ENCODE data around the gene PSAT1.
A peak's percentile ranks its signal among the peaks of the same experiment; 100 is the strongest.

The PSAT1 gene

DNA sequence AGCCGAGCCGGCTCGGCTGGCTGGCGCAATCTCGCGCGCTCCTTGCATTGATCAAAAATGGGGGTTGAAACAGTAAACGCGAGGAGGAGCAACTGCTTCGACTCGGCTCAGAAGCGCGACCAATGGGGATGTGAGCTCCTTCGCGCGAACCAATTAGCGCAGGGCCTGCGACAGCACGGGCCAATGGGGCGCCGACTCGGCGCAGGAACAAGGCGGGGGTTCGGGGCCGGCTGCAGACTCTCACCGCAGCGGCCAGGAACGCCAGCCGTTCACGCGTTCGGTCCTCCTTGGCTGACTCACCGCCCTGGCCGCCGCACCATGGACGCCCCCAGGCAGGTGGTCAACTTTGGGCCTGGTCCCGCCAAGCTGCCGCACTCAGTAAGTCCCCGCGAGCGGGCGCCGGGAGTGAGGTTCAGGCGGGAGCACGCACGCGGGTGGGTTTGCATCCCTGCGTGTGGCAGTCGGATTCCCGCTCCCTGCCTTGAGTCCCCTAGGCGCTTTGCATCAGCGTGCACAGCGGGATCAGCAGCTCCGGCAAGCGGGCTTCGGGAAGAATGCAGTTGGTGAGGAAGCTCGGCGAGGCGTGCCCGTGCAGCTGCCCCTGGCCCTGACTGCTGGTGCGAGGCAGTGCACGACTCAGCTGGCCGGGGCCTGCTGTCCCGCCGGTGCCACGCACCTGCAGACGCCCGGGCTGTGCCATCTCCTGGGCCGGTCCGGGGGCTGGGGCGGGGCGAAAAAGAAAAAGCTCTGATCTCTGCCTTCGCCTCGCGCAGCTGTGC is at the start of gene PSAT1:
Gene PSAT1 (plus strand): TSS at position 233 of the 779 bp plus-strand sequence. CDS start 86 bp downstream, at position 319.
- Histone ChIP-seq H3K9ac (ENCODE audit: low read depth, low read length) (peak within 1 kb of the TSS; percentile 91), H3K9me3 (ENCODE audit: control insufficient read depth, insufficient read depth, low read length) (no peaks in the 10 kb centered on the region), H3K36me3 (ENCODE audit: insufficient read depth, low read length) (peaks cover 21% of the 10 kb centered on the region), H3K4me1 (ENCODE audit: insufficient read depth, low read length) (peaks cover 17% of the 10 kb centered on the region)

DNA sequence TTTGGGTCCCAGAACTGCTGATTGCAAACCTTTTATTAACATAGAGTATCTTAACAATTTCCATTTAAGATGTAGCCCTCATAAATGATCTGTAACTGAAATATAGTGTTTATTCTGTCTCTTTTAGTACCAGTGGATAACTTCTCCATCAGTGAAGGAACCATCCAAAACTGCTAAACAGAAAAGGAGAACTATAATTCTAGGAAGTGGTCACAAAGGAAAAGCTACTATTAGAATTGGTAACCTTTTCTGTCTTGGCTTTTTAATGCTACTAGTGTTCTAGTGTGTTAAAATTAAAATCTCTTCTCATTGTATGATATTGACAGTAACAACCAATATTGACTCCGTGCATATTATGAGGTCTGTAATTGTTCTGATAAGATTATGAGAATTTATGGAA is 48.3 kb upstream of the PSAT1 start:
- H3K9ac ChIP-seq (ENCODE audit: low read depth, low read length): no peak overlapping the region
- H3K36me3 ChIP-seq (ENCODE audit: insufficient read depth, low read length): peaks cover 5% of the 10 kb centered on the region
- no peaks in the 10 kb centered on the region for H3K9me3 ChIP-seq (ENCODE audit: control insufficient read depth, insufficient read depth, low read length)
- H3K4me1 ChIP-seq (ENCODE audit: insufficient read depth, low read length): no peaks in the 10 kb centered on the region

DNA sequence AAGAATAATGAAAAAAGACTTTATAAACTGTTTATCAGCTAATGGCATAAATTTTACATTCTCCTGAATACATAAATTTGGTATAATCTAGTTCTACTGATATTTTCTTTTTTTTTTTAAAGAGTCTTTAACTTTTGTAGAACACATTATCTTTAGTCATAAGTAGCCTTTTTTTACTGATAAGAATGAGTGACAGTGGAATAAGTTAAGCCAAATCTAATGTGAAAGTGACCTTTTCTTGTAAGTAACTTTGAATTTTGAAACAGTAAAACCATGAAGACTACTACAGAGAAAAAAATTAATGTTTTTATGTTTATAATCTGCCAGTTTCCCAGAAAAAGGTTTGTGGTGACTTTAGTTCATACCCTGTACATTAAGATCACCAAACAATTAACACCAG is 47.4 kb upstream of the PSAT1 start:
- H3K9me3 ChIP-seq (ENCODE audit: control insufficient read depth, insufficient read depth, low read length): no peaks in the 10 kb centered on the region
- no peak overlapping the region for H3K9ac ChIP-seq (ENCODE audit: low read depth, low read length)
- H3K4me1 ChIP-seq (ENCODE audit: insufficient read depth, low read length): no peaks in the 10 kb centered on the region
- peaks cover 5% of the 10 kb centered on the region for H3K36me3 ChIP-seq (ENCODE audit: insufficient read depth, low read length)

DNA sequence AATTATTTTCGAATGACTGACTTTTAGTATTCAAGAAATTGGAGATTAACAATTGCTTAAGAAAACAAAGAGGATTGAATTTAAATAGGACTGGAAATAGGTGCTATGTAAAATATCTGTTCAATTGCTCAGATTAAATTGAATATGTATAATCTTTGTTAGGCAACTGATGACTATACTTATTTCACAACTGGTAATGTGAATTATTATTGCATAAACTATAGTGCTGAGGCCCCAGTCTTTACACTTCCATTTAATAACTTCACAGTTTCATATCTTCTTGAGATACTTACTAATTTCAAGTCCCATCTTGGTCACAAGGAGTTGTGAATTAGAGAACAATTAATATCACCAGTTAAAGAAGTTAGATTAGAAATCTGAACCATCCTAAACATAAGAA is 44.3 kb upstream of the PSAT1 start:
- H3K4me1 ChIP-seq (ENCODE audit: insufficient read depth, low read length): no peaks in the 10 kb centered on the region
- H3K9me3 ChIP-seq (ENCODE audit: control insufficient read depth, insufficient read depth, low read length): no peaks in the 10 kb centered on the region
- H3K36me3 ChIP-seq (ENCODE audit: insufficient read depth, low read length): peaks cover 2% of the 10 kb centered on the region
- no peak overlapping the region for H3K9ac ChIP-seq (ENCODE audit: low read depth, low read length)

DNA sequence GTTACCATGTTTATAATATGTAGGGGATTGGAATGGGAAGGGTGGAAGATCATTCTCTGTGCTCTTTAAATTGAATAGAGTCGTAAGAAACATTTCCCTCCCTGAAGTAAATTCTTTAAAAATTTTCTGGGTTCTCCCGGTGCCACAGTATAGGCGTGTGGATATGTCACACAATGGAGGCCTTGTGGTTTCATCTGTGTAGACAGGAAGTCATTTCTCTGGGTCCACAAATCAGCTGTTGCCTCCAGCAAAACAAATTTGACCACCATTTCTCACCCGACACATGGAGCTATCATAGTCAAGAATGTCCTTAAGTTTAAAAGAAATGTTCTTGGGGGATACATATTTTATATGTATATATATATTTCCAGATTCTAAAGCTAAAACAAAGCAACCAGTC is 43.6 kb upstream of the PSAT1 start:
- no peaks in the 10 kb centered on the region for H3K4me1 ChIP-seq (ENCODE audit: insufficient read depth, low read length)
- no peaks in the 10 kb centered on the region; the same call in 1 of the 2 replicates for H3K36me3 ChIP-seq (ENCODE audit: insufficient read depth, low read length)

DNA sequence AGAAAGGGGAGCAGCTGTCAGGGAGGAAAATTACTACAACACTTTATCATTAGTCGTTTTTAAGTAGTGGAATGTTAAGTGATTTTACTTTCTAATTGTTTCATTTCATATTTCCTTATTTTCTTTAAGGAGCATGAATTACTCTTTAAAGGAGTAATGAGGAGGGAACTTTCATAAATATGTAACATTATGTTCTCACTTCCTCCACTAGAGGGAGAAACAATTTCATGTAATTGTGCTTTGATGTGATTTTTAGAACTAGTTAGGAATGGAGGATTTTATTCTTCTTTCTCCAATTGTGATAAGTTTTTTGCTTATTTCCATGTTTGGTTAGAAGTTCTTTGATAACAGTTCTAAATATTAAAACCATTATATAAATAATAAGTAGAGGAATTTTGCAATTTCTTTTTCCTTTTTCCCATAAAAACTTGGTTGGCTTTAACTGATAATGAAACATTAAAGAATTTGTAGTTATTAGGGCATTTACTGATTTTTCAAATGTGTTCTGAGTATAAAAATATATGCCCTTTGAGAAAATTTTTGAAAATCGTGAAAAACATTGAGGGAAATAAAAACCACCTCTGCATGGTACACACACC is 35.4 kb upstream of the PSAT1 start:
- no peak overlapping the region for H3K9ac ChIP-seq (ENCODE audit: low read depth, low read length)
- H3K4me1 ChIP-seq (ENCODE audit: insufficient read depth, low read length): no peaks in the 10 kb centered on the region
- H3K9me3 ChIP-seq (ENCODE audit: control insufficient read depth, insufficient read depth, low read length): no peaks in the 10 kb centered on the region
- peaks cover 4% of the 10 kb centered on the region; the same call in 1 of the 2 replicates for H3K36me3 ChIP-seq (ENCODE audit: insufficient read depth, low read length)

More for the DNA sequence above, 43.6 kb upstream of the PSAT1 start:
- Histone ChIP-seq H3K9me3 (ENCODE audit: control insufficient read depth, insufficient read depth, low read length) (no peaks in the 10 kb centered on the region), H3K9ac (ENCODE audit: low read depth, low read length) (no peak overlapping the region)

DNA sequence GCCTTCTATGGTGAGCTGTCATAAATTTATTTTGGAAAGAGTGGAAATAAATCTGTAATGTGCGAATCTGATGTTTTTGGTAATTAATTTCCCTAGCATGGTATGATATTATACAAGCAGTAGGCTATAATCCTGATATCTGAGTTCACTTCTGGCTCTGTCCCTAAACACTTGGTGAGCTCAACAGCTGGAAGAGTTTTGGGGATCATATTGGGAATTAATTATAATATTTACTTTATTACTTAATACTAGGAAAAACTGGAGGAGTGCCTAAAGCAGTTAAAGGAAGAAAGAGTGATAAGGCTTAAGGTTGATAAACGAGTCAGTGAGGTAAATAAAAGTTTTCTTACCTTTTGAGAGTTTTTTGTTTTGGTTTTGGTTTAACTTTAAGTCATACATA is 34.3 kb upstream of the PSAT1 start:
- no peaks in the 10 kb centered on the region for H3K4me1 ChIP-seq (ENCODE audit: insufficient read depth, low read length)
- peaks cover 10% of the 10 kb centered on the region; the same call in 1 of the 2 replicates for H3K36me3 ChIP-seq (ENCODE audit: insufficient read depth, low read length)
- no peaks in the 10 kb centered on the region for H3K9me3 ChIP-seq (ENCODE audit: control insufficient read depth, insufficient read depth, low read length)

DNA sequence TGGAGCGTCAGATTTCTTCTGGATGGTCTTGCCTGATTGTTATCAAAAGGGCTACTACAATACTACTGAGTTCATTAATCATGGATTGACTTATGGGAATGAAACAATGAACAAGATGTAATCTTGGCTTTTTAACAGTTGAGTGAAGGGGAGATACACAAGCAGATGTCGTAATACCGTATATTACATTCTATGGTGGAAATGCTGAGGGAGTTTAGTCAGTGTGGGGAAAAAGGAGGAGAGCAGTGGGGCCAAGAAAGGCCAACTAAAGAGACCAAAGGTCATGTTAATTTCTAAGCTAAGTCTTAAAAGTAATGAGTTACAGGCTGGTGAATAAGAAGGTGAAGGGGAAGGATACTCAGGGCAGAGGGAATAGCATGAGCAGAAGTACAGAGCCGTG is 29.0 kb upstream of the PSAT1 start:
- H3K4me1 ChIP-seq (ENCODE audit: insufficient read depth, low read length): no peaks in the 10 kb centered on the region
- H3K9ac ChIP-seq (ENCODE audit: low read depth, low read length): no peak overlapping the region
- H3K9me3 ChIP-seq (ENCODE audit: control insufficient read depth, insufficient read depth, low read length): no peaks in the 10 kb centered on the region
- H3K36me3 ChIP-seq (ENCODE audit: insufficient read depth, low read length): peaks cover 14% of the 10 kb centered on the region; the same call in 1 of the 2 replicates

More for the DNA sequence above, 34.3 kb upstream of the PSAT1 start:
- no peak overlapping the region for H3K9ac ChIP-seq (ENCODE audit: low read depth, low read length)

DNA sequence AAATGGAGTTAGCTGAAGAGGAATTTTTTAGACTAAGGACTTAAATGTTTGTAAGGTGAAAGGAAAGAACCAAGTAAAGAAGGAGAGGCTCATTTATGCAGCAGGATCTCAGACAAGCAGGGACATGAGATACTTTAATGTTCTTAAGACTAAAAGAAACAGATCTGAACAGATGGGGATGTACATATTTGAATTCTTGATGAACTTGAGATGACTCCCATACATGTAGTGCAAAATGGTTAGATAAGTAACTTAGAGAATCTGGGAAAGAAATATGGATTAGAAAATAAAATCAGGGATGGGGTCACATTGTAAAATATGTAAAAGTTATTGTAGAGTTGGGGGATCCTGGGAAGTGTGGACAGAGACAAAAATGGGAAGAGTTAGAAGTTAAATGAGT is 27.1 kb upstream of the PSAT1 start:
- H3K4me1 ChIP-seq (ENCODE audit: insufficient read depth, low read length): peaks cover 3% of the 10 kb centered on the region; the same call in 1 of the 2 replicates
- H3K36me3 ChIP-seq (ENCODE audit: insufficient read depth, low read length): peaks cover 14% of the 10 kb centered on the region; the same call in 1 of the 2 replicates
- H3K9ac ChIP-seq (ENCODE audit: low read depth, low read length): no peak overlapping the region
- H3K9me3 ChIP-seq (ENCODE audit: control insufficient read depth, insufficient read depth, low read length): no peaks in the 10 kb centered on the region

DNA sequence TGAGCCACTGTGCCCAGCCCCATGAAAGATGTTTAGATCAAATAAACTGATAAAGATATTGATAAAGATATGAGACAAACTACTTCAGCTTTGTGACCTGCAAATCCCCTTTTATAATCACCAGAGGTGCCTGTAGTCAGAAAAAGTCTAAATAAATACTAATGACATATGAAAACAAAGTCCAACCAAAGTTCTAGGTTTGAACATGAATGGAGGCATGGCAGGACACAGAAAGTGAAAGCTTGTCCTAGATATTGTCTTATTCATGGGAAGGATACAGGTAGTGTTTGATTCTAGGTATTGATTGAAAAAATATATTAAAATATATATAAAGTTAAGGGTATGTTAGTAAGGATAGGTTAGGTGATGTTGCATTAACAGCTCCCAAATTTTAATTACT is 24.6 kb upstream of the PSAT1 start:
- Histone ChIP-seq H3K9ac (ENCODE audit: low read depth, low read length) (no peak overlapping the region), H3K4me1 (ENCODE audit: insufficient read depth, low read length) (peaks cover 3% of the 10 kb centered on the region; the same call in 1 of the 2 replicates), H3K9me3 (ENCODE audit: control insufficient read depth, insufficient read depth, low read length) (no peaks in the 10 kb centered on the region), H3K36me3 (ENCODE audit: insufficient read depth, low read length) (peaks cover 8% of the 10 kb centered on the region; the same call in 1 of the 2 replicates)

DNA sequence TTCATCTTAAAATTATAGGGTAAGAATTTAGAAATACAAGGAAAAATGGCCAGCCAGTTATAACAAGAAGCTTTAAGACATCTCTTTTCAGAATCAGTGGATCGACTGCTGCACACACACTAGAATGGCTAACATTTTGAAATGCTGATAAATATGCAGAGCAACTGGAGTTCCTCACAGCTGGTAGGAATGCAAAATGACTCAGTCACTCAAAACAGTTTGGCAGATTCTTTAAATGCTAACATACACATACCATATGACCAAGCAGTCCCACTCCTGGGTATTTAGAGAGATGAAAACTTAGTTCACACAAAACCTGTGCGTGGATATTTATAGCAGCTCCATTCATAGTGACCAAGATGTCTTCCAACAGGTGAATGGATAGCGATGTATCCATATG is 23.2 kb upstream of the PSAT1 start:
- Histone ChIP-seq H3K9ac (ENCODE audit: low read depth, low read length) (peak overlapping the region; percentile 16; the same call in 1 of the 2 replicates), H3K4me1 (ENCODE audit: insufficient read depth, low read length) (peaks cover 3% of the 10 kb centered on the region; the same call in 1 of the 2 replicates), H3K9me3 (ENCODE audit: control insufficient read depth, insufficient read depth, low read length) (no peaks in the 10 kb centered on the region), H3K36me3 (ENCODE audit: insufficient read depth, low read length) (no peaks in the 10 kb centered on the region; the same call in 1 of the 2 replicates)

DNA sequence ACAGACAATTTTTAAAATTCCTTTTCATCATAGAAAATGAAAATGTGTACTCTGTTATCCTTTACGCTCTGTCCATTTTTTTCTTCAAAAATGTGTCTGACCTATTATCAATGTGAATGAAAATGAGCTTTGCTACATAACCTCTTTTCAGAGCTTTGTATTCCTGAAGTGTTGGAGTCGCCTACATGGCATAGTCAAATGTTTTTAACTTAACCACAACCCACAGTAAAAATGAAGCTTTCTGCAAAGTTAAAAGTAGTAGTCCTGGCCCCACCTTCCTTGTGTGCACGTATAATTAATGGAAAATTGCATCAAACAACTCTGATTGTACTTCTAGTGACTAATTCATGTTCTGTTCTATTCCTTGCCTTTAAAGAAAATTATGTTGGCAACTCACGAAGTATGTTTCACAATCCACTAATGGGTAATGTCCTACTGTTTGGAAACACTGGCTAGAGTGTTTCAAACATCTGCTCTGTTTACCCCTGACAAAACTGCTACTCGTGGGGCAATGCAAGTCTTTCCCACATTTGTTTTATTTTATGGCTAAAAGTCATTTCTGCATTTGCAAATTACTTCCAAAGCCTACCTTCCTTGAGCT is 18.6 kb upstream of the PSAT1 start:
- Histone ChIP-seq H3K9me3 (ENCODE audit: control insufficient read depth, insufficient read depth, low read length) (no peaks in the 10 kb centered on the region), H3K9ac (ENCODE audit: low read depth, low read length) (no peak overlapping the region), H3K4me1 (ENCODE audit: insufficient read depth, low read length) (peaks cover 3% of the 10 kb centered on the region; the same call in 1 of the 2 replicates), H3K36me3 (ENCODE audit: insufficient read depth, low read length) (no peaks in the 10 kb centered on the region)

DNA sequence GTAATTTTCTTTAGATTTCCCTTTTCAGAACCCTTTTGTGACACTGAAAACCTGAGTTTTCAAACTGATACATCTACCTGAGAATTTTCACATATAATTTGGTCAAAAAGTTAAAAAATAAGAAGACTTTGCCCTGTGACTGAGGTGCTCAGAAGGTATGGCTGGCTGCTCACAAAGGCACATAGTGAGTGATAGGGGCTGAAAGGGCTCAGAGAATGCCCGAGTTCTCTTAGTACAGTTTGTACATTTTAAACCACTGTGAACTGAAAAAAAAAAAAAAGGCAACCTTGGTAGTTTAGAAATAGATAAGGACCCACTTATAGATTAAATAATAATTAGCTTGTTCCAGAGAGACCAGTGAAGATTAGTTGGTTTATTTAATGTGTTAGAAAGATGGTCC is 18.1 kb upstream of the PSAT1 start:
- peaks cover 3% of the 10 kb centered on the region; the same call in 1 of the 2 replicates for H3K4me1 ChIP-seq (ENCODE audit: insufficient read depth, low read length)
- no peaks in the 10 kb centered on the region for H3K9me3 ChIP-seq (ENCODE audit: control insufficient read depth, insufficient read depth, low read length)
- H3K9ac ChIP-seq (ENCODE audit: low read depth, low read length): no peak overlapping the region
- H3K36me3 ChIP-seq (ENCODE audit: insufficient read depth, low read length): no peaks in the 10 kb centered on the region

DNA sequence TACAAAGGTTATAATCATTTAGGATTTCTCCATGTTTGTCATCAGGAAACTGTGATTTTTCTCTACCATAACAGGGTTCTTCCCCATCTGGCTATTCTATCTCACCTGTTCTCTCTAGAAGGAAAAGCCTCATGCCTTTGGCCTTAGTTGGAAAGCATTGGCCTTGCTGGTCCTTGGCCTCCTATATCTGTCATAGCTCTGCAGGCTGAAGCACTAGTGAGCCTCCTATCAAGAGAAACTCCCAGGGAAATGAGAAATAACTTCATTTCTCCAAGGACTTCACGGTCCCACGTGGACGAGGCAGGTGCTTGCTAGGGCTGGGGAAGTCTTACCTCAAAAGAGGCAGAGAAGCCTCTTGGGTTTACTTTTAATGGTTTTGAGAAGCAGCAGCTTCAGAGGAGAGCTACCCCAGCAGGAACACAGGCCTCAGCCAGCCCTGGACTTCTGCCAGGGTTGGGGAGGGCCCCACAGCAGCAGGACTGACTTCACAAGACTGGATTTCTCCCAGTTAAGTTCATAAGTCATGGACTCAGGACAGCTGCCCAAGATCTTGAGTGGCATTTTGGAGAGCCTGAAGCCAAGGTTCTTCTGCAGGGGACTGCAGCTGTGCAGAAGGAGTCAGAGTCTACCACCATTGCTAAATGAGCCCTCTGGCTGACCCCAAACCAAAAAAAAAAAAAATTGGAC is 15.8 kb upstream of the PSAT1 start:
- Histone ChIP-seq H3K9ac (ENCODE audit: low read depth, low read length) (no peak overlapping the region), H3K9me3 (ENCODE audit: control insufficient read depth, insufficient read depth, low read length) (no peaks in the 10 kb centered on the region), H3K4me1 (ENCODE audit: insufficient read depth, low read length) (no peaks in the 10 kb centered on the region)

More for the DNA sequence above, 15.8 kb upstream of the PSAT1 start:
- no peaks in the 10 kb centered on the region for H3K36me3 ChIP-seq (ENCODE audit: insufficient read depth, low read length)
